Measurements from ENCODE around the gene CFAP53. TPM values are rescaled to one million over a fixed set of nuclear protein-coding genes. Genes with fewer than 3 reads are reported as not detected.
A peak's percentile ranks its signal among the peaks of the same experiment; 100 is the strongest.

Gene CFAP53
- polyA plus RNA-seq, 1 donor from 2014 or later: 0.64 TPM

- Histone ChIP-seq H3K9ac (ENCODE audit: low read length) (peak within 1 kb of the TSS; percentile 90), H3K9me3 (ENCODE audit: low read length) (no peaks in the 10 kb centered on the region), H3K9me2 (ENCODE audit: insufficient read depth, low read length) (no peaks in the 10 kb centered on the region), H3F3A (ENCODE audit: insufficient read depth, low read length, poor library complexity, severe bottlenecking) (no peaks in the 10 kb centered on the region), H3K36me3 (ENCODE audit: insufficient read depth, low read length) (no peaks in the 10 kb centered on the region), H4K20me1 (ENCODE audit: insufficient read depth) (no peaks in the 10 kb centered on the region), H3K4me2 (ENCODE audit: low read length) (peak within 1 kb of the TSS; percentile 95), H3K27ac (ENCODE audit: low read length) (peak within 1 kb of the TSS; percentile 95), H3K27me3 (ENCODE audit: insufficient read depth, low read depth, low read length) (no peaks in the 10 kb centered on the region), H3K4me3 (ENCODE audit: low read length) (peak within 1 kb of the TSS; percentile 82), H2AFZ (ENCODE audit: low read depth, low read length) (peak within 1 kb of the TSS; percentile 90), H3K79me2 (replicated peaks; ENCODE audit: insufficient read depth, low read length) (peaks cover 26% of the 10 kb centered on the region)
- TF ChIP-seq CTCF (IDR thresholded peaks at IDR 0.05; ENCODE audit: poor library complexity, severe bottlenecking): peak; percentile 60
- TF ChIP-seq RAD21 (conservative IDR thresholded peaks at IDR 0.05): peak; percentile 55
- TF ChIP-seq POLR2AphosphoS5 (IDR thresholded peaks at IDR 0.05): peak; percentile 99
- TF ChIP-seq EZH2 (IDR thresholded peaks at IDR 0.05; ENCODE audit: borderline replicate concordance, insufficient read depth, low read length, poor library complexity, severe bottlenecking): no peak
- TF ChIP-seq MXI1 (conservative IDR thresholded peaks at IDR 0.05; ENCODE audit: poor library complexity, severe bottlenecking): peak; percentile 85
- TF ChIP-seq EP300 (conservative IDR thresholded peaks at IDR 0.05; ENCODE audit: poor library complexity, severe bottlenecking): peak; percentile 87
- peak; percentile 47 for TF ChIP-seq TAF1 (IDR thresholded peaks at IDR 0.05; ENCODE audit: low read depth)
- TF ChIP-seq, protein P1, sequence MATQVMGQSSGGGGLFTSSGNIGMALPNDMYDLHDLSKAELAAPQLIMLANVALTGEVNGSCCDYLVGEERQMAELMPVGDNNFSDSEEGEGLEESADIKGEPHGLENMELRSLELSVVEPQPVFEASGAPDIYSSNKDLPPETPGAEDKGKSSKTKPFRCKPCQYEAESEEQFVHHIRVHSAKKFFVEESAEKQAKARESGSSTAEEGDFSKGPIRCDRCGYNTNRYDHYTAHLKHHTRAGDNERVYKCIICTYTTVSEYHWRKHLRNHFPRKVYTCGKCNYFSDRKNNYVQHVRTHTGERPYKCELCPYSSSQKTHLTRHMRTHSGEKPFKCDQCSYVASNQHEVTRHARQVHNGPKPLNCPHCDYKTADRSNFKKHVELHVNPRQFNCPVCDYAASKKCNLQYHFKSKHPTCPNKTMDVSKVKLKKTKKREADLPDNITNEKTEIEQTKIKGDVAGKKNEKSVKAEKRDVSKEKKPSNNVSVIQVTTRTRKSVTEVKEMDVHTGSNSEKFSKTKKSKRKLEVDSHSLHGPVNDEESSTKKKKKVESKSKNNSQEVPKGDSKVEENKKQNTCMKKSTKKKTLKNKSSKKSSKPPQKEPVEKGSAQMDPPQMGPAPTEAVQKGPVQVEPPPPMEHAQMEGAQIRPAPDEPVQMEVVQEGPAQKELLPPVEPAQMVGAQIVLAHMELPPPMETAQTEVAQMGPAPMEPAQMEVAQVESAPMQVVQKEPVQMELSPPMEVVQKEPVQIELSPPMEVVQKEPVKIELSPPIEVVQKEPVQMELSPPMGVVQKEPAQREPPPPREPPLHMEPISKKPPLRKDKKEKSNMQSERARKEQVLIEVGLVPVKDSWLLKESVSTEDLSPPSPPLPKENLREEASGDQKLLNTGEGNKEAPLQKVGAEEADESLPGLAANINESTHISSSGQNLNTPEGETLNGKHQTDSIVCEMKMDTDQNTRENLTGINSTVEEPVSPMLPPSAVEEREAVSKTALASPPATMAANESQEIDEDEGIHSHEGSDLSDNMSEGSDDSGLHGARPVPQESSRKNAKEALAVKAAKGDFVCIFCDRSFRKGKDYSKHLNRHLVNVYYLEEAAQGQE (IDR thresholded peaks at IDR 0.05; ENCODE audit: borderline replicate concordance): peak; percentile 81
- TF ChIP-seq SMC3 (conservative IDR thresholded peaks at IDR 0.05; ENCODE audit: poor library complexity): peak; percentile 62
Measured at GRCh38 chr18:50281295-50281971, 15.1 kb upstream of the CFAP53 start, which contains the start of gene MBD1. Gene MBD1, minus strand, starts transcription at chr18:50281523. Its CDS starts 1,531 bp downstream, at chr18:50279992.

DNA sequence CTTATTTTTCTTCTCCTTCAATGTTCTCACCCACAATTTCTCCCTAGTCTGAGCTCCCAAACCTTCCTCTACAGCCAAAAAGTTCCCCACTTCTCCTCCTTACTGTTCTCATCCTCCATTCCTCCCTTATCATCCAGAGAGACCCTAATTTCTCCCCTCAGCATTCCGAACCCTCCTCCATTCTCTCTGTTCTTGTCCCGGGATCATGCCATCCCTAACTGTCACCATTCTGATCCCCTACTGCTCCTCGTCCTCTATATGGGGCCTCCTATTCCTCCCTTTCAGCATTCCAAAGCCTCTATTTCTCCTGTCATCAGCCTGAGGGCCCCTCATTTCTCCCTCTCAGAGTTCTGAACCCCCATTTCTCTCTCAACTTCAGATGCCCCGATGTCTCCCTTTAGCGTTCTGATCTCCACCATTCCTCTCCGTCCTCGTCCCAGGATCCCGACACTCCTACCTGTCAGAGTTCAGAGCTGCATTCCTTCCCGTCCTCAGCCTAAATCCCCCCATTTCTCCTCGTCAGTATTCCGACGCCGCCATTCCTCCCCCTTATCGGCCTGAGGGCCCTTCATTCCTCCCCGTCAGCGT is 14.5 kb upstream of the CFAP53 start:
- H3F3A ChIP-seq (ENCODE audit: insufficient read depth, low read length, poor library complexity, severe bottlenecking): no peaks in the 10 kb centered on the region
- H3K27me3 ChIP-seq (ENCODE audit: insufficient read depth, low read depth, low read length): no peaks in the 10 kb centered on the region
- no peaks in the 10 kb centered on the region for H3K9me2 ChIP-seq (ENCODE audit: insufficient read depth, low read length)
- peaks cover 26% of the 10 kb centered on the region for H3K79me2 ChIP-seq (replicated peaks; ENCODE audit: insufficient read depth, low read length)
- H3K9ac ChIP-seq (ENCODE audit: low read length): peak overlapping the region; percentile 90
- H4K20me1 ChIP-seq (ENCODE audit: insufficient read depth): no peaks in the 10 kb centered on the region
- H3K27ac ChIP-seq (ENCODE audit: low read length): peak overlapping the region; percentile 95
- no peak for TF ChIP-seq MXI1 (conservative IDR thresholded peaks at IDR 0.05; ENCODE audit: poor library complexity, severe bottlenecking)
- no peak for TF ChIP-seq RAD21 (conservative IDR thresholded peaks at IDR 0.05)
- TF ChIP-seq TAF1 (IDR thresholded peaks at IDR 0.05; ENCODE audit: low read depth): no peak
- TF ChIP-seq, protein P1 (IDR thresholded peaks at IDR 0.05; ENCODE audit: borderline replicate concordance): no peak
- no peaks in the 10 kb centered on the region for H3K9me3 ChIP-seq (ENCODE audit: low read length)
- H3K4me3 ChIP-seq (ENCODE audit: low read length): peak overlapping the region; percentile 82
- H3K4me2 ChIP-seq (ENCODE audit: low read length): peak overlapping the region; percentile 74
- peak overlapping the region; percentile 81 for H2AFZ ChIP-seq (ENCODE audit: low read depth, low read length)
- H3K36me3 ChIP-seq (ENCODE audit: insufficient read depth, low read length): no peaks in the 10 kb centered on the region
